Dendritic cell treated with granulocyte-macrophage colony-stimulating factor and Interleukin-4, amounts not matched to agents 40 ng/mL and 50 ng/mL, for 4 days (primary cell): ENCODE results near the gene ATXN1.
A peak's percentile ranks its signal among the peaks of the same experiment; 100 is the strongest.

ENCODE experiments used
- H3K27ac Mint-ChIP-seq: one replicate; pipeline ENCODE4 v1.8.0; 2022; ENCODE audit warnings: mild to moderate bottlenecking, mixed read lengths
- H3K27me3 Mint-ChIP-seq: one replicate; pipeline ENCODE4 v1.8.0; 2022; ENCODE audit warnings: mild to moderate bottlenecking, mixed read lengths
- H3K36me3 Mint-ChIP-seq: one replicate; pipeline ENCODE4 v1.8.0; 2022; ENCODE audit warnings: low read depth, mixed read lengths
- H3K4me1 Mint-ChIP-seq: one replicate; pipeline ENCODE4 v1.8.0; 2022; ENCODE audit warnings: low read depth, mixed read lengths
- H3K4me3 Mint-ChIP-seq: one replicate; pipeline ENCODE4 v1.8.0; 2022; ENCODE audit warnings: mild to moderate bottlenecking, moderate library complexity, mixed read lengths
- H3K9me3 Mint-ChIP-seq: one replicate; pipeline ENCODE4 v1.8.0; 2022; ENCODE audit warnings: mixed read lengths
- intact Hi-C: fragments of 100-400 bp; cut with micrococcal nuclease; formaldehyde crosslinking; loops from one replicate; pipeline ENCODE4 v1.15.0; 2022

Gene ATXN1

DNA sequence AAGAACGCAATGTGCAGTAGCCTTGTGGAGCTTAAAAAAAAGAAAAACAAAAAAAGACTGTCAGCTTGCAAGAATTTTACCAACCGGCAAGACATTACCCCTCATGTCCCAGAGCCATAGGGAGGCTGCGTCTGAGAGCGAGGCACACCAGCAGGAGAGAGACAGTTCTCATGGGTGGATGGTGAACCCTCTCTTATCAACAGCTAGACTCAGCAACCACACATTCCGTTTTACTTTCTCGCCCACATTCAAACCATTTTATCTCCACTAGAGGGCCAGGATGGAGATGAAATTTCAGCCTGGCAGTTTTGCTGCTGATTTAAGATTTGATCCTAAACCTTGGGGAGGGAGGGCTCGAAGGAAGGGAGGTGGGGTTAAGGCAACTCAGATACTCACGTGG, 247.0 kb downstream of the ATXN1 start:
- H3K4me3 Mint-ChIP-seq, result no peak overlapping the region
- H3K36me3 Mint-ChIP-seq, result peaks cover 73% of the 10 kb centered on the region
- peaks cover 79% of the 10 kb centered on the region for H3K4me1 Mint-ChIP-seq
- H3K27me3 Mint-ChIP-seq, result no peaks in the 10 kb centered on the region
- intact Hi-C loops, result loop anchor here (5.0 to 10.0 kb wide), 2 partner anchors 71 to 248 kb away; partner anchors contain the start of gene ATXN1
- peak overlapping the region; percentile 32 for H3K27ac Mint-ChIP-seq
- no peaks in the 10 kb centered on the region for H3K9me3 Mint-ChIP-seq

DNA sequence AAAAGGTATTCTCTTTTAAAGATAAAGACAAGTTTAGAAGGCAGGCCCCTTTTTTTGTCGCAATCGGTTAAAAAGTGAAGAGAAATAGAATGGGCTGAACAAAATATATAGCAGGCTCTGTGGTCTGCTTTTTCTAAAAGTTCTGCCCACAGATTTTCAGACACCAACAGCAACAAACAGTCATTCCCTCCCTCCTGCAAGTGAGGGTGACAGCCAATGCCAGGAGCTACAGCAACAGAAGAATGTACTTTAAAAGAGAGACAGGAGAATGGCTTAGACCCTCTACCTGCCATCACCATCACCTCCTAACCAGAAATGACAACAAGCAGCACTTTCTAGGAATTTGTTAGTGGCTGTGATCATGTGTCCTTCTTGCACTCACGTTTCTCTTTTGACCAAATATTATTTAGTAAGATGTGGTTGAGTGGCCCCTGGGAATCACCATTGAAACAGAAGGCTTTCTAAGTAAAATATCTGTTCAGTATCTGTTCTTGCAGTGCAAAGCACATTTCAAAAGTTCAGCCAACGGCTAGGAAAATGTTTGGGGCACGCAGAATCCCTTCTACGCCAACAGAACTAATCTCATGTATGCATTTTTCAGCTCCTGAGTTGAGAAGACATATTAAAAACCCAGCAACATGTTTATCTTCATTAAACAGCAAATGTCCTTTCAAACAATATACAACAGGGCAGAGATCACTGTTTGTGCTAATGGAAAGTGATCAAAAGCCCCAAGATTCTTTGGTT, 248.5 kb downstream of the ATXN1 start:
- H3K27ac Mint-ChIP-seq, result peak overlapping the region; percentile 83
- no peak overlapping the region for H3K4me3 Mint-ChIP-seq
- intact Hi-C loops, result loop anchor here (5.0 to 10.0 kb wide), 2 partner anchors 72 to 250 kb away; partner anchors contain the start of gene ATXN1
- peaks cover 65% of the 10 kb centered on the region for H3K4me1 Mint-ChIP-seq
- peaks cover 63% of the 10 kb centered on the region for H3K36me3 Mint-ChIP-seq
- H3K9me3 Mint-ChIP-seq, result no peaks in the 10 kb centered on the region
- H3K27me3 Mint-ChIP-seq, result no peaks in the 10 kb centered on the region

DNA sequence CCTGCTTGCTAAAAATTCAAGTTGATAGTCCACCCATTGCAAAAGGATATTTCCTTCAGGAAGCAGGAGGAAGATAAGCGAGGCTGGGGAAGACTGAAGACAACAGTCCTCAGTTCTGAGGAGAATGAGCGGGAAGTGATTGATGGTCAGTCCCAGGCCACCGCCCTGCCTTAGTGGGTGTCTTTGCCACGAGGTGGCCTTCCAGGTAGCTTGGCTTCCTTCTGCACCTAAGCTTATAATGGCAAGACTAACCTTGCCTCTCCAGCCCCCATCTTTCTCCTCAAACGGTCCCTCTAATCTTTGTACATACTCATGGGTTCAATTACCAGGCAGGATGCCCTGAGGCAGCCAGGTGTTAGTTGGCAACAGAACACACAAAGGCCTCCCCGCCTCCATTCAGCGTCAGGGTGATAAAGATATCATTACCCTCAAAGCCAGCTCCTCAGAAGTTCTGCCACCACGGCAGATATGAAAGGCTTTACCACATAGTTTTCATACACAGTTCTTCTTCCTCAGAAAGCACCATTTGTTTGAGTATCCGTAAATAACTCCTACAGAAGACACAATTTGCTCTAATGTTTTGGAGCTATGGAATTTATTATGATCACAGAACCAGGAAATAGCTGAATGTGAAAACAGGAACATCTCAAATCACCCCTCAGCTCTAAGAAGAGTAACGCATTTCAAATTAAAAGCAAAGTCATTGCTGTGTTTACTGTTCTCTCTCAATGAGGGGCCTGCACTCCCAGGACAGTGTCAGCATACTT, 249.4 kb downstream of the ATXN1 start:
- Mint-ChIP-seq H3K27me3 (no peaks in the 10 kb centered on the region), H3K36me3 (peaks cover 58% of the 10 kb centered on the region), H3K4me1 (peaks cover 62% of the 10 kb centered on the region), H3K4me3 (no peak overlapping the region), H3K27ac (peak overlapping the region; percentile 83), H3K9me3 (no peaks in the 10 kb centered on the region)
- intact Hi-C loops, result loop anchor here (5.0 to 10.0 kb wide), 2 partner anchors 73 to 250 kb away; partner anchors contain the start of gene ATXN1

DNA sequence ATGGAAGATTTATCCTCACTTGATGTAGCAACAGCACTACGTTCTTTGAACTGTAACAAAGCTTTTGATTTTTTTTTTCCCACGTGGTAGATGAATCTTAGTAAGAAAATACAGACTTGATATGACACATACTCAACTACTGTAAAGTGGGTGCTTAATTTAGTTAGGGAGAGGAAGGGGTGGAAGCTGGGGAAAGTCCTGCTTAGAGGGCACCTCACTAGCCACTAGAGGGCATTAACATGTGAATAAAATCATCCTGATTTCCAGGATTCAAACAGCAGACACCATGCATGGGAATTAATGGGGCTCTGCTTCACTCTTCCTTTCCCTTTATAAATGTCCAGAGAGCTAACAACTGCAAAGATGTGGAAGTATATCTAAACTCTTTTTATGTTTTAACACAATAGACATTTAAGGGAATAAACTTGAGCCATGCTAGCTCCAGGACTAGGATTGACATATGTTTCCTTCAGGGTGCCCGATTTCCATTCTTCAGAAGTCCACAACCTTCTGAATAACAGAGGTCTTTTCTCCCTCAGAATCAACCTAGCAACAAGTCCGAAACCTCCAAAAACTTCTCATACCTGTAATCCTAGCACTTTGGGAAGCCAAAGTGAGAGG, 250.1 kb downstream of the ATXN1 start:
- Mint-ChIP-seq H3K27me3 (no peaks in the 10 kb centered on the region), H3K9me3 (no peaks in the 10 kb centered on the region), H3K4me1 (peaks cover 62% of the 10 kb centered on the region), H3K36me3 (peaks cover 54% of the 10 kb centered on the region), H3K4me3 (no peak overlapping the region), H3K27ac (peak overlapping the region; percentile 83)
- intact Hi-C loops, result loop anchor here (5.0 to 10.0 kb wide), 2 partner anchors 74 to 251 kb away; partner anchors contain the start of gene ATXN1

DNA sequence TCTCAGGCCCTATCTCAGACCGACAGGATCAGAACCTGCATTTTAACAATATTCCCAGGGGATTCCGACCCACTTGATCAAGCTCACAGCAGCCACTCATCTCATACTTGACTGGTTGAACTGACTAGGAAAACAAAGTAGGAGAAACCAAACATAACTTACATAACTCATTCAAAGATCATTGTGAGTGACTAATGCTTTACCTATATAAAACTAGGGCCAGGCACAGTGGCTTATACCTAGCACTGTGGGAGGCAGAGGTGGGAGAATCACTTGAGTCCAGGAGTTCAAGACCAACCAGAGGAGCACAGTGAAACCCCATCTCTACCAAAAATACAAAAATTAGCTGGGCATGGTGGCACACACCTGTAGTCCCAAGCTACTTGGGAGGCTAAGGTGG, 251.0 kb downstream of the ATXN1 start:
- Mint-ChIP-seq H3K27ac (no peak overlapping the region), H3K4me3 (no peak overlapping the region), H3K36me3 (peaks cover 45% of the 10 kb centered on the region), H3K27me3 (no peaks in the 10 kb centered on the region), H3K9me3 (no peaks in the 10 kb centered on the region), H3K4me1 (peaks cover 65% of the 10 kb centered on the region)
- intact Hi-C loops, result loop anchor here (5.0 to 10.0 kb wide), 2 partner anchors 75 to 252 kb away; partner anchors contain the start of gene ATXN1

DNA sequence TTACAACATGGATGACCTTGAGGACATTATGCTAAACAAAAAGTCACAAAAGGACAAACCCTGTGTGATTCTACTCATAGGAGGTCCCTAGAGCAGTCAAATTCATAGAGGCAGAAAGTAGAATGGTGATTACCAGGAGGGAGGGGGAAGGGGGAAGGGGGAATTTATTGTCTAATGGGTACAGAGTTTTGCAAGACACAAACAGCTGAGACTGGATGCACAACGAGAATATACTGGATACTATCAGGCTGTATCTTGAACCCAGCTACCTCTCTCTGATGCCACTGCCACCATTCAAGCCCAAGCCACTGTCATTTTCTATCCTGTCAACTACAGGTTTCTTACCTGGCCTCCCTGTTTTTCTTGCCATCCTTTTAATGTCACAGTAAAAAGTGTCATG, 252.3 kb downstream of the ATXN1 start:
- intact Hi-C loops, result no loop called here
- Mint-ChIP-seq H3K9me3 (no peaks in the 10 kb centered on the region), H3K27me3 (no peaks in the 10 kb centered on the region), H3K27ac (no peak overlapping the region), H3K36me3 (peaks cover 38% of the 10 kb centered on the region), H3K4me3 (no peak overlapping the region), H3K4me1 (peaks cover 61% of the 10 kb centered on the region)

DNA sequence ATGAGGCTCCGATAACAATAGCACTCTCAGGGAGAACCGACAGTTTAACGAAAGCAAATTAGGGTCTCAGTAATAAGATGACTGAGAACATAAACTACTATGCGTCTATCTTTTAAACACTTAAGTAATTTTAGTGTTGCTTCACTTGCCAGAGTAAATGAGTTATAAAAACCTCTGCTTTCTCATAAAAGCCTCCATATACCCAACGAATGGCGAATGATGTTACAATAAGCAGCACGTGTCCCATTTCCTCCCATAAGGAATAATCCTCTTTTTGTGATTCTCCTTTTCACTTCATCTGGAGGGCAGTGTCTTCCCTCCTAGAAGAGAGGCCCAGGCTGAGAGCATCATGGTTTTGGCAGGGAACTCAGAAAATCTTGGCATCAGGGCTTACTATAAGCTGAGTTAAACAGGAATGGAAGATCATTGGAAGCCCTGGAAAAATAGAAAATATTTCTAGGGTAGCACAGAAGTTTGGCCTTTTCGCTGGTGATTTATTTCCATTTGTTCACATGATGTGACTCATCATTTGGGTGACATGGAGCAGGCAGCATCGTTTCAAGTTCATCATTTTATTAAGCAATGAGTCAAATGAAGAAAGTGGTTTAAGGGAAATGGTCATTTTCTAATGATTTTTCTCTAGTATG, 255.4 kb downstream of the ATXN1 start:
- no peaks in the 10 kb centered on the region for H3K9me3 Mint-ChIP-seq
- intact Hi-C loops, result no loop called here
- peaks cover 30% of the 10 kb centered on the region for H3K4me1 Mint-ChIP-seq
- no peaks in the 10 kb centered on the region for H3K27me3 Mint-ChIP-seq
- peaks cover 35% of the 10 kb centered on the region for H3K36me3 Mint-ChIP-seq
- no peak overlapping the region for H3K4me3 Mint-ChIP-seq
- peak overlapping the region; percentile 55 for H3K27ac Mint-ChIP-seq

DNA sequence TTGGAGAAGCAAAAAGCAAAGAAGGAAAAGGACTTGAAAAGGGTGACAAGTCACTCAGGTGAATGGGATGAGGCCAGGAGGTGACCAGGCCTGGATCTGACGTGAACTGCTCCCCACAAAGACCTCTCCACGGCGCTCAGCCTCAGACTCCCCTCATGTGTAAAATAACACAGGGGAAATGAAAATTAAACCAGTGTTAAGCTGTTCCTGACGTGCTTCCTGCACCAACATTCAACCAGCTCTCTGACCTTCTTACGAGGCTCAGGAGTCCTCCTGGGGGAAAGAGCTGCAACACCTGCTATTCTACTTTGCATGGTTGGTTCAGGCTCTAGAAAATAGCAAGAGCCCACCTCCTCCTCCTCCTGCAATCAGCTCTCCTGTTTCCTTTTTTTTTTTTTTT, 256.7 kb downstream of the ATXN1 start:
- Mint-ChIP-seq H3K4me1 (peaks cover 21% of the 10 kb centered on the region), H3K27ac (no peak overlapping the region), H3K36me3 (peaks cover 28% of the 10 kb centered on the region), H3K9me3 (no peaks in the 10 kb centered on the region), H3K4me3 (no peak overlapping the region), H3K27me3 (no peaks in the 10 kb centered on the region)
- intact Hi-C loops, result no loop called here

DNA sequence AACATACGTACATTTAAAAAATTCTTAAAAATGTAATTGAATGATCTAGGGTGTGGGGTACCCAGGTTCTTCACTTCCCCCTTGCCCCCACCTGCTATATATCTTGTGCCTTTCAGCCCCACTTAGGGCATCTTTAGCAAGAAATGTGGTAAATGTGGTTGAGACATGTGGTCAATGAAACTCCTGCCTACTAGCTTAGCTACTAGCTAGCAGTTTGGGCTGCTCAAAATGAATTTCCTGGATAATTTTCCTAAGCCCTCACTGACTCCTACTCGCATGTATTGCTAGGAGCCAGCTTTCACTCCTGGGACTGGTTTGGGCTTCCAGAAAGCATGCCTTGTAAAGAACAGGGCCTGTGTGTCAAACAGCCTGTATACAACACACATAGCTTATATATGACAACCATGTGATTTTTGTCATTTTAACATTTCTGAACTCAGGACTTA, 257.3 kb downstream of the ATXN1 start:
- Mint-ChIP-seq H3K27ac (no peak overlapping the region), H3K36me3 (peaks cover 23% of the 10 kb centered on the region), H3K27me3 (no peaks in the 10 kb centered on the region), H3K4me3 (no peak overlapping the region), H3K4me1 (peaks cover 17% of the 10 kb centered on the region), H3K9me3 (no peaks in the 10 kb centered on the region)
- intact Hi-C loops, result no loop called here

DNA sequence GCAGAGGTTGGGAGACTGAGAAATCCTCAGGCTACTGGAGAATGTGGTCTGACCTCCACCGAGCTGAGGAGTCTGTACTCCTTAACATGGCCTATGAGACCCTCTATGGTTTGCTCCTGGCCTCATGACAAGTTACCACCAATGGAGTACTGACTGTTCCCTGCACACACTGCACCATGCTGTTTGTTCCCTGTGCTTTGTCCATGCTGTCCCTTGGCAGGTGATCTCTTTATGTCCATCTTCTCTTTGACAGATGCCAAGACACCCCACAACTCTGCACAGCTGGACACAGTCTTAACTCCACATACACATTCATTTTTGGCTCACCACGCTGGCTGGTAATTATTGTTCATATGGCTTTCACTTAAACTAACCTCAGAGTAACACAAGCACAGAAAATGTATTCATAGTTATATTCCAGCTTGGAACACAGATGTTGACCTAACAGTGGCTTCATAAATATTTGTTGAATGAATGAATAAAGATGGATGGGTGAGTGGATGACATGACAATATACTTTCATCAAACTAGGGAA, 258.0 kb downstream of the ATXN1 start:
- H3K27me3 Mint-ChIP-seq, result no peaks in the 10 kb centered on the region
- H3K4me1 Mint-ChIP-seq, result peaks cover 17% of the 10 kb centered on the region
- H3K27ac Mint-ChIP-seq, result no peak overlapping the region
- intact Hi-C loops, result no loop called here
- no peak overlapping the region for H3K4me3 Mint-ChIP-seq
- H3K9me3 Mint-ChIP-seq, result no peaks in the 10 kb centered on the region
- peaks cover 23% of the 10 kb centered on the region for H3K36me3 Mint-ChIP-seq

DNA sequence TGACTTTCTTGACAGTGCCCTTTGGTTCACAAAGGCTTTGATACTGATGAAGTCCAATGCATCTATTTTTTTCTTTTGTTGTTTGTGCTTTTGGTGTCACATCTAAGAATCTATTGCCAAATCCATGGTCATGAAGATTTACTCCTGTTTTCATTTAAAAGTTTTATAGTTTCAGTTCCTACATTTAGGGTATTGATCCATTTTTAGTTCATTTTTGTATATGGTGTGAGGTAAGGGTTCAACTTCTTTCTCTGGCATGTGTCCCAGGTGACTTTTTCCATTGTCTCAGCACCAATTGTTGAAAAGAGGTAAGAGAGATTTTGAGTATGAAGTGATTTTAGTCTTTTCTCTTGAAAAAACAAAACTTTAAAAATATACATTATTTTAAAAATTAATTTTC, 262.3 kb downstream of the ATXN1 start:
- Mint-ChIP-seq H3K4me1 (peaks cover 29% of the 10 kb centered on the region), H3K36me3 (peaks cover 26% of the 10 kb centered on the region), H3K9me3 (no peaks in the 10 kb centered on the region), H3K27me3 (no peaks in the 10 kb centered on the region), H3K27ac (no peak overlapping the region), H3K4me3 (no peak overlapping the region)
- intact Hi-C loops, result no loop called here

DNA sequence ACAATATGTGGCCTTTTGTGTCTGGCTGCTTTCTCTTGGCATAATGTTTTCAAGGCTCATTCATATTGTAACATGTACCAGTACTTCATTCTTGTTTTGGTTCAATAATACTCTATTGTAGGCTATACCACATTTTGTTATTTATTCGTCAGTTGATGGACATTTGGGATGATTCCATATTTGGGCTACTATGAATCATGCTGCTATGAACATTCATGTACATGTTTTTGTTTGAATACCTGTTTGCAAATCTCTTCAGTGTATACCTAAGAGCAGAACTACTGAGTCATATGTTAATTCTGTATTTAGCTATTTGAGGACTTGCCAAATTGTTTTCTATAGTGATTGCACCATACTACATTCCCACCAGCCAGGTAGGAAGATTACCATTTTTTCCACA, 263.0 kb downstream of the ATXN1 start:
- Mint-ChIP-seq H3K27ac (no peak overlapping the region), H3K4me1 (peaks cover 37% of the 10 kb centered on the region), H3K36me3 (peaks cover 23% of the 10 kb centered on the region), H3K27me3 (no peaks in the 10 kb centered on the region), H3K4me3 (no peak overlapping the region), H3K9me3 (no peaks in the 10 kb centered on the region)
- intact Hi-C loops, result no loop called here

DNA sequence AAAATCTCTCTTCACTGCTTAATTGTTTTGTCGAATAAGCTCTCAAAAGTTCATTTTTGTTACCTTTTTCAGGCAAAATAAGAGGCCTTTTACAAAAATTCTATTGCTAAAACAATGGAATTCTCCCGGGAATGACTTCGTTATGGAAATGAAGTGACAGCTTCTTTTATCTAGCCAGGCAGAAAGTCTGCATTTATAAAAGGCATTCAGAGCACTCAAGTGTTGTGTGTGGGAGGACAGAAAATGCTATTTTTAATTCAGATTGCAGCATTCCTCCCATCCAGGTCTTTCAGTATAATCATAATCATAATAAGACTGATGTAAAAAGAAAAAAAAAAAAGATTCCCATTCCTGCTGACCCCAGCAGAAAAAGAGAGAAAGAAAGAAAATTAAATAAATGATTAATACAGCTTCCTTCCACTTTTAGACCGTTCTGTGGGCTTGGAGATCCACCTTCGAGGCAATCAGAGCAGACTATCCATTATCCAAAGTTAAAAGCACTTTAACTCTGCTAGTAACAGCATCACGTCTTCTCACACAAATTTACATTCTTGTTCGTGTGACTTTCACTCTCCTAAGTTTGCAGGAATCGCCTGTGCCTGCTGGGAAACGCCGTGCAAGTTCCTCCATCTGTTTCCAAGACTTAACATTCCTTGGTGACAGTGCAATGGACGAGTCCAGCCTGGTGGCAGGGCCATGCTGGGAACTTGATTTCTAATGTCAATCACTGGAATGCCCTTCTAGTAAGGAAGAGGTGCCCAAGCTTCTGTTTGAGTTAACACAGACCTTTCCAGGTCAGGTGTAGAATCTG, 264.1 kb downstream of the ATXN1 start:
- no peak overlapping the region for H3K27ac Mint-ChIP-seq
- no peaks in the 10 kb centered on the region for H3K9me3 Mint-ChIP-seq
- no peaks in the 10 kb centered on the region for H3K27me3 Mint-ChIP-seq
- no peak overlapping the region for H3K4me3 Mint-ChIP-seq
- peaks cover 19% of the 10 kb centered on the region for H3K36me3 Mint-ChIP-seq
- intact Hi-C loops, result no loop called here
- peaks cover 44% of the 10 kb centered on the region for H3K4me1 Mint-ChIP-seq
